CD1c-positive myeloid dendritic cell (primary cell): ENCODE measurements around the gene CA7.
"Not testable (repeated sequence)": the region's sequence is repeated elsewhere in the genome, so short reads cannot be mapped to it uniquely, and the experiment has no call there.

Experiments used
- DNase-seq: peaks from one replicate; pipeline ENCODE4 v3.0.0-alpha.2; 2016; ENCODE audit errors: extremely low spot score

CA7 gene

GRCh38 chr16:66873685-66874055, 29.5 kb downstream of the CA7 start:
- no peak for DNase-seq

GRCh38 chr16:66874079-66874775, 30.0 kb downstream of the CA7 start:
- DNase-seq = no peak

GRCh38 chr16:66878067-66878466, 33.9 kb downstream of the CA7 start:
- DNase-seq = peak; percentile 90

- peak; percentile 94 for DNase-seq
These were observed 36.2 kb downstream of the CA7 start, which contains the start of gene PDP2 for GRCh38 chr16:66880288-66881013. TSS of gene PDP2 (plus strand) at chr16:66880515. CDS start at chr16:66884285, 3,770 bp downstream.

GRCh38 chr16:66881014-66881417, 36.8 kb downstream of the CA7 start:
- no peak for DNase-seq

GRCh38 chr16:66881560-66881959, 37.3 kb downstream of the CA7 start:
- no peak for DNase-seq

GRCh38 chr16:66881964-66882508, 37.8 kb downstream of the CA7 start:
- no peak for DNase-seq

GRCh38 chr16:66882702-66883101, 38.5 kb downstream of the CA7 start:
- DNase-seq = no peak

GRCh38 chr16:66885491-66885890, 41.3 kb downstream of the CA7 start:
- DNase-seq = no peak

GRCh38 chr16:66886321-66886720, 42.1 kb downstream of the CA7 start:
- DNase-seq = no peak

GRCh38 chr16:66886914-66887313, 42.7 kb downstream of the CA7 start:
- no peak for DNase-seq

- DNase-seq = no peak
These were observed 44.7 kb downstream of the CA7 start for GRCh38 chr16:66888647-66889615.

GRCh38 chr16:66889622-66890021, 45.4 kb downstream of the CA7 start:
- DNase-seq = no peak

- no peak for DNase-seq
These were observed 46.6 kb downstream of the CA7 start for GRCh38 chr16:66890799-66891198.

- no peak for DNase-seq
These were observed 47.1 kb downstream of the CA7 start for GRCh38 chr16:66891360-66891759.

GRCh38 chr16:66891797-66892196, 47.6 kb downstream of the CA7 start:
- DNase-seq = no peak

- DNase-seq = no peak
These were observed 49.8 kb downstream of the CA7 start for GRCh38 chr16:66894055-66894454.

- DNase-seq = peak; percentile 71
These were observed 50.9 kb downstream of the CA7 start for GRCh38 chr16:66894948-66895688.

GRCh38 chr16:66895689-66895979, 51.4 kb downstream of the CA7 start:
- no peak for DNase-seq

- no peak for DNase-seq
These were observed 51.8 kb downstream of the CA7 start for GRCh38 chr16:66895999-66896398.

- DNase-seq = not testable (repeated sequence)
These were observed 52.5 kb downstream of the CA7 start for GRCh38 chr16:66896682-66897081.
